ENCODE results near the gene UBE2E2.
A peak's percentile ranks its signal among the peaks of the same experiment; 100 is the strongest.

UBE2E2 gene

GRCh38 chr3:23421811-23422516 lies 218.8 kb downstream of the UBE2E2 start:
- no peak for DNase-seq (ENCODE audit: extremely low spot score, insufficient read length, low read depth)
- FAIRE-seq, result no peak

GRCh38 chr3:23422517-23422851 lies 219.4 kb downstream of the UBE2E2 start:
- FAIRE-seq (peak; percentile 31), DNase-seq (ENCODE audit: extremely low spot score, insufficient read length, low read depth) (no peak)

DNA sequence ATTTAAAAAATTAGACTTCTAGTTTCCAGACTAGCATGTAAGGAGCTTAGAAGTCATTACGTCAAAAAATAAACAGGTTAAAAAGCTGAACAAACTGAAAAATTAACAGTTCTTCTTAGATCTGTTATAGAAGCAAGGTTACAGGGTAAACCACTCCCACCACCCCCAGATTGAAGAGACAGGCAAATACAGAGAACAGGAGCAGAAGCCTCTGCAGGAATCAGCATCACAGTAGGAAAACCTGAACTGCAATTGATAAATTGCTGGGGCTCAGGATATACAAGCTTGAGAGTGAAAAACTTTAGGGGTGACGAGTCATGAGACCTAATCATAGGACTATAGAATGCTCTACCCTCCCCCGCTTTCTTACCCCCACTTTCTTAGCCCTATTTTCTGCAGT lies 222.3 kb downstream of the UBE2E2 start:
- DNase-seq (ENCODE audit: extremely low spot score, insufficient read length, low read depth) (no peak), FAIRE-seq (no peak)

DNA sequence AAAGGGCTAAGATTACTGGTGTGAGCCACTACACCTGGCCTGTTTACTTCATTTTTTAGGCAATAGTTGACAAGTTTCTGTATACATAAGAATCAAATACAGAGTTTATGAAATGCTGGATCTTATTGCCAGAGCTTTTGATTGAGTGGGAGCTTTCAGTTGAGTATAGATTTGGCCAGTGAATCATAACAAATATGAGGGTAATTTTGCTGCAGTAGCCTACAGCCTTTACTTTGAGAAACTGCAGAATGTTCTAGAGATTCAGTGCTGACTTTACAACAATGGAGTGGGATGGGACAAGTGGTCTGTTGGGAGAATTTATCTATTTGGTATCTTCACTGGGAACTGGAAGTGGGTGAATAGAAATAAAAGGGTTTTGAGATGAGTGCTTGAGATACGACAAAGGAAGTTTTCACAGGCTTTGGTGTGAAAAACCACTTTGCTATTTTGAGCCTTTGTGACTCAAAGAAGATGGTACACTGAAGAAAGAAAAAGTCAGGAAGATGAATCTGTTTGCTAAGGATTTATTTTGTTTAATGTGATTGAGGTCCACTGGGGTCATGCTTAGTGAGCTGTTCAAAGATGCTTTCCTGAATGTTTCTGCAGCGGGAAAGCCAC lies 227.8 kb downstream of the UBE2E2 start:
- peak; percentile 56 for FAIRE-seq
- no peak for DNase-seq (ENCODE audit: extremely low spot score, insufficient read length, low read depth)

GRCh38 chr3:23431764-23432163 lies 228.6 kb downstream of the UBE2E2 start:
- no peak for FAIRE-seq
- DNase-seq (ENCODE audit: extremely low spot score, insufficient read length, low read depth), result no peak

DNA sequence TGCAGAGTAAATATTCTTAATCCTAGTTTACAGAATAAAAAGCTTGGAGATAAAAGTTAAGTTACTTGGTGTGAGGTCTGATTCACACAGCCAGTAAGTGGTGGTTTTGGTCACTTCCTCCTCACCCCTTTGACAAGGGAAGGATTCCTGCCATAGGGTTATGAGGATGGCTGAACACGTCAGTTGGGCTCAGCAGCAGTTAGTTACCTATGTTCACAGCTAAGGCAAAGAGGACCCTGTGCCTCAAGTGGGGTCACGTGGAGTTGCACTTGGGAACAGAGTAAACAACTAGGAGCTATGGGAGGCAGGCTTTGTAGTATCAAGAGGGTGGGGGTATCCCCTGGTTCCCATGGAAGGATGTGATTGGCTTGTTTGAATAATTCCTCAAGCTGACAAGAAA lies 232.2 kb downstream of the UBE2E2 start:
- peak; percentile 51 for FAIRE-seq
- DNase-seq (ENCODE audit: extremely low spot score, insufficient read length, low read depth), result no peak

DNA sequence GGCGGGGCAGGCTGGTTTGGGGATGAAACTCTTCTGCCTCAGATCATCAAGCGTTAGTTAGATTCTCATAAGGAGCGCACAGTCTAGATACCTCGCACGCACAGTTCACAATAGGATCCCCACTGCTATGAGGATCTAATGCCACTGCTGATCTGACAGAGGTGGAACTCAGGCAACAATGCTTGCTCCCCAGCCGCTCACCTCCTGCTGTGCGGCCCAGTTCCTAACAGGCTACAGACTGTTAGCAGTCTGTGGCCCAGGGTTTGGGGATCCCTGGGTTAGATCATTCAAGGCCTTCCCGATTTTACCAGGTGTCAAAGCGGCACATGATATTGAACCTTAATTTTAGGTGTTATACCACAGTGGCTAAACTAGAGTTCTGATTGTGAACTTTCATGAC lies 232.8 kb downstream of the UBE2E2 start:
- no peak for FAIRE-seq
- no peak for DNase-seq (ENCODE audit: extremely low spot score, insufficient read length, low read depth)

DNA sequence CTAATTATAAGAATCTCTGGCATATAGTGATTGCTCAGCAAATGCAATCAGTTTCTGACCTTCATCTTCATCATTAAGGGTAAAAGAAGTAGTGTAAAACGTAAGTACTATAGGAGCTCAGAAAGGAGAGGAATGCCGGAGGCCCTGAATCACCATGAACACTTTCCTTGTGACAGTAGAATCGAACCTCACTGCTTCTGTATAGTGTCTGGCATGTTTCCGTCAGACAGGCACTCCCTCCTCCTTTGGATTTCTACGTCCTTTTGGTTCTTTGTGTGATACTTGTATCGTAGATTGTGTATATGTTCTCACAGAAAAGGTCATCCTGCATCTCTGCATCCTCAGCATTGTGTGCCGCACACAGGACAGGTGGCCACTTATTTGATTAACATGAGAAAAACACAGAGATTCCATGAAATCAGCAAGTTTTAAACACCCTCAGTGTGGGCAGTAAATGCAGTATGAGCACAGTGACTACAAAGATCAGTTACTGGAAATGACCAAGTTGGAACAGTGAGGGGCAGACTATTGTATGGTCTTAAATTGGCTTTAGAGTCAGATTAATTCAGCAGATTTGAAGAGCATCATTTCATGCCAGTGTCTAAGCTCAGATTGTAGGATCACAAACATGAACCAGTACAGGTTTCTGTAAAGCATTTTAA lies 234.5 kb downstream of the UBE2E2 start:
- FAIRE-seq, result no peak
- DNase-seq (ENCODE audit: extremely low spot score, insufficient read length, low read depth), result no peak

DNA sequence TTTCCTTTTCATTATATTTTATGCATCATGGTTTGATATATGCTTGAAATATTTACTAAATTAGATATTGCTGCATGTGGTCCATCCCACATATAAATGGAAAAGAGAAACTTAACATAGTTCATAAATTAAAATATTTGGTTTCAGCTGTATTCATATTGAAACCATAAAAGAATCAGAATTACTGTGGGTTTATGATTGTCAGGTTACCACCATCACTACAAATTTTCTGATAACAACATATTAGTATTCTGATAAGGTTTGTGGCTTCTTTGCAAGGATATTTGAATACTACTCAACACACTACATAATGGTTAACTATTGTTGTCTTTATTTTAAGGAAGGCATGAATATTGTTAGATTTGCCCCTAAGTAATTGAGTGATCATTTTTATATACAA lies 235.5 kb downstream of the UBE2E2 start:
- no peak for DNase-seq (ENCODE audit: extremely low spot score, insufficient read length, low read depth)
- no peak for FAIRE-seq

GRCh38 chr3:23439080-23439479 lies 236.0 kb downstream of the UBE2E2 start:
- FAIRE-seq (no peak), DNase-seq (ENCODE audit: extremely low spot score, insufficient read length, low read depth) (no peak)

DNA sequence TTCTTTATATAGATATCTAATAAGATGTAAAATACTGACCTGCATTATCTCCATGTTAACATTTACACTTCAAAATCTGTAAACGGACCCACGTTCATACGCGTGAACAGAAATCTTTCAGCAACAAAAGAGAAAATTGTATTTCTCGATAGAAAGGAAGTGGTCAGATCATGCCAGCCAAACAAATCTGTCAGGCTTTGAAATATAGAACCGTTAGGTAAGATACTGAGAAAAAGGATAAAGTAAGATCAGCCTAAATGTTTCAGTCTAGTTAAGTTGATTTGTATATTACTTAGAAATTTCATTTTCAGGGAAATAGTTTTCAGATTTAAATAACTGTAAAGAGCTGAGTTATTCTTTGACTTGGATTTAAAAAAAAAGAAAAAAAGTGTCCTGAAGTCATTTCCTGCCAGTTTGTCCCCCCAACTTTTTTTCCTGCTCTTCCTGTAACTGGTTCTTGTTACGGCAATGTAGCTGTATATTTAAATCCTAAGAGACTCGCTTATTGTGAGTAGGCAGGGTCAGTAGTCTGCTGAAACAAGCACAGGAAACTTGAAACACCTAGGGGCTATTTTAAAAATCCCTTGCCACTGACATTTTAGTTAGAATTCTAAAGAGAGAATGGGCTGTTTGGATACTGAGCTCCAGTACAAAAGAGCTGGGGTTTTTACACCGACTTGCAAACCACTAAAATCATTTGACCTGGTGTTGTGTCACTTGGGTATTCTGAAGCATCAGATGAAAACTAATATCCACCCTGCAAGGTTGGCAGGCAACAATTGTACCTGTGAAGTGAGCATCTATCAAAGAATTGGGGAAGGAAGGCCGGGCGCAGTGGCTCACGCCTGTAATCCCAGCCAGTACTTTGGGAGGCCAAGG lies 237.5 kb downstream of the UBE2E2 start:
- DNase-seq (ENCODE audit: extremely low spot score, insufficient read length, low read depth) (no peak), FAIRE-seq (no peak)

DNA sequence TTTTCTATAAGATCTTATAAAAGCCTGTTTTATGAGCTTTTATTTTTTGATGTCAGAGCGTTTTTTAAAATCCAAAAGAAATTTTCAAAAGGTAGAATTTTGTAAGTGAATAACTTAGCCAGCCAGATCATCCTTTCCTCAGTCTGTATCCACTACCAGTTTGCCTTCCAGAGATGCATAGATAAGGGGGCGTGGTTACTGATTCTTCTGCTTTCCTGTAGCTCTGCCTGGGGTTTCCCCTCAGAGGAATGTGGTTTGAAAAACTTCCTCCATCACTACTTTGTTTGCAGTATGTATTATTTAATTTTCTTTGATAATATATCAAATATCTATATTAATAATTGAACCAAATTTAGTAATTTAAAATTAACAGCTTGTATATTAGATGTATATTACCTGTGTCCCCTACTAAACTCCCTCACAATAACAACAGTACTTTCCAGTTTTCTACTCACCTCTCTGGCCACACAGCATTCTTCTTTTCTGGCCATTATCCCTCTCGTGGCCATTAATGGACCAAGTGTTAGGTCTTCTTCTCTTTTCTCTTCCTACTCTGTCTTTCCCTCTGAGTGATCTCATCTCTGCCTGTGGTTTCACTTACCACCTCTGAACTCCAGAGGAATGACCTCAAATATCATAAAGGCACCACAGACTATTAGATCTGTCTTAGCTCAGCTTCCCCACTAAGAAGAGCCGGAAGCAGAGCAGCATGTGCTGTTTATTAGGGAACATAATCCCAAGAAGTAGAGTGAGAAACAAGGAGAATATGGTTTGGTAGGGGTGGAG lies 239.7 kb downstream of the UBE2E2 start:
- no peak for DNase-seq (ENCODE audit: extremely low spot score, insufficient read length, low read depth)
- peak; percentile 89 for FAIRE-seq

DNA sequence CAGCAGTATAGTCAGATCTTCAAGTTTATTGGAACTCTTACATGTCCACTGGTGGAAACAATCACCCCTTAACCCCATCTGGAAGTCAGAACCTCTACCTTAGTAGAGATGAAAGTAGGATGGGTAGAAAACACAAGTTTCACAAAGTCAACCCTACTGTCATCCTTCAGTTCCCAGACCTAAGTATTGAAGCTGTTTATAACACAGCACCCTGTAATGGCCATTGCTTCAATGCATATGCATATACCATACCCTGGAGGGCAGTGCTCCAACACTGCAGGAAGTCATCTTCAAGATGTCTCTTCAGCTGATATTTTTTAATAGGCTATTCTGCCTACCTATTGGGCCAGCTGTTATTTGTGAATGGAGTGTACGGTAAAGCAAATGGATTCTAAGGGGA lies 241.3 kb downstream of the UBE2E2 start:
- peak; percentile 51 for FAIRE-seq
- DNase-seq (ENCODE audit: extremely low spot score, insufficient read length, low read depth), result no peak

GRCh38 chr3:23446301-23446700 lies 243.2 kb downstream of the UBE2E2 start:
- DNase-seq (ENCODE audit: extremely low spot score, insufficient read length, low read depth) (no peak), FAIRE-seq (no peak)

DNA sequence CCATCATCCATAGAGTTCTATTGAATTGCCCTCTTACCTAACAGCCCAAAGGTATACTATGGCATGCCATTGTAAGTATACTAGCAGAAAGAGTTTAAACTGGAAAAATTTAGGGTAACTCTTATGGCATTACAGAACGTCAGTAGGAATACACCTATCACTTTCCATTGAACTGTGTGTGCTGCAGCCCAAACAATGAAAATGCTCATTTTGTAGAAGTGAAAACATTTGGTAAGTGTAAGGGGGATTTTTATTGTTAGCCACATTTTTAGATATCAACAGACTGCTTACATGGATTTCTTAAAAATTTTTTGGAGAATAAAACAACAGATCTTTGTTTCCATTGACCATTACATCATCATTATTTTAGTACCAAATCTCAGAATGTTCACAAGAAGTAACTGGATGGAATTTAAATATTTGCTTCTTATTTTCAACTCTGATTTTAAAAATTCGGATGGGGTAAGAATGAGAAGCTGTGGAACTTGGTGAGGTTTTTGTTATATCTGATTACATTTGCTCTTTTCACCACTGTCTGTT lies 245.9 kb downstream of the UBE2E2 start:
- FAIRE-seq, result peak; percentile 51

GRCh38 chr3:23450051-23450450 lies 246.9 kb downstream of the UBE2E2 start:
- DNase-seq (ENCODE audit: extremely low spot score, insufficient read length, low read depth) (no peak), FAIRE-seq (no peak)

More for the DNA sequence above, 245.9 kb downstream of the UBE2E2 start:
- no peak for DNase-seq (ENCODE audit: extremely low spot score, insufficient read length, low read depth)

GRCh38 chr3:23450806-23451205 lies 247.7 kb downstream of the UBE2E2 start:
- FAIRE-seq (no peak), DNase-seq (ENCODE audit: extremely low spot score, insufficient read length, low read depth) (no peak)

DNA sequence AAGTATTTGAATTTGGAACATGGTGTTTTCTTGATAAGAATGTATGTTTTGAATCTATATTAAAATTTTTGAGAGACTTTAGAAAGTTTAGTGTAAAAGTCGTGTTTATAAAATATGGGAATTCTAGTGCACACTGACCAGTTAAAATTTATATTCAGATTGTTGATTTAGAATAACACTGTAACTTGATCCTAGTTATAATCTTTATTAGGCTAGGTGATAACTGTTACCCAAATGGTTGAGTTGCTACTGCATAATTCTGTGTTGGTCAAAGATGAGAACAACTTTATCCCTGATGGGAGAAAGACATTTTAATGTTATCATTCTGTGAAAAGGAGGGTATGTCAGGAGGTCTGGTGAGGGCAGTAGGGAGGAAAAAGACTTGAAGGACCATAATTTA lies 249.3 kb downstream of the UBE2E2 start:
- no peak for FAIRE-seq

GRCh38 chr3:23455084-23455483 lies 252.0 kb downstream of the UBE2E2 start:
- FAIRE-seq (no peak), DNase-seq (ENCODE audit: extremely low spot score, insufficient read length, low read depth) (no peak)

More for the DNA sequence above, 249.3 kb downstream of the UBE2E2 start:
- no peak for DNase-seq (ENCODE audit: extremely low spot score, insufficient read length, low read depth)

DNA sequence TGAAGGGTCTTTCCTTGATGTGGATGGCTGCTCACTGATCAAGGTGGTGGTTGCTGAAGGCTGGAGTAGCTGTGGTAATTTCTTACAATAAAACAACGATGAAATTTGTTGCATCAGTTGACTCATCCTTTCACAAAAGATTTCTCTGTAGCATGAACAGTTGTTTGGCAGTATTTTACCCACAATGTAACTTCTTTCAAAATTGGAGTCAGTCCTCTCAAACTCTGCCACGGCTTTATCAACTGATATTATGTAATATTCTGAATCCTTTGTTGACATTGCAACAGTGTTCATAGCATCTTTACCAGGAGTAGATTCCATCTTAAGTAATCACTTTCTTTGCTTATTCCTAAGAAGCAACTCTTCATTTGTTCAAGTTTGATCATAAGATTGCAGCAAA lies 252.6 kb downstream of the UBE2E2 start:
- DNase-seq (ENCODE audit: extremely low spot score, insufficient read length, low read depth) (no peak), FAIRE-seq (no peak)

Measured in GM18507 (cell line).